ENCODE measurements around the gene DIS3L2. TPM values are rescaled to one million over a fixed set of nuclear protein-coding genes. Genes with fewer than 3 reads are reported as not detected.
"Not testable (repeated sequence)": the region's sequence is repeated elsewhere in the genome, so short reads cannot be mapped to it uniquely, and the experiment has no call there.

The DIS3L2 gene
- polyA plus RNA-seq, 4 donors = 28.8 to 47.2 (median 36.4) TPM

GRCh38 chr2:232328516-232329460 lies 367.3 kb downstream of the DIS3L2 start:
- no peak for DNase-seq (ENCODE audit: low read depth in 4 of 4, low spot score in 2 of 4)

- no peak for DNase-seq (ENCODE audit: low read depth in 4 of 4, low spot score in 2 of 4)
Measured at GRCh38 chr2:232329716-232330067, 368.2 kb downstream of the DIS3L2 start.

- DNase-seq (ENCODE audit: low read depth in 4 of 4, low spot score in 2 of 4) = no peak
Measured at GRCh38 chr2:232330068-232330999, 368.8 kb downstream of the DIS3L2 start.

- DNase-seq (ENCODE audit: low read depth in 4 of 4, low spot score in 2 of 4) = not testable (repeated sequence)
Measured at GRCh38 chr2:232331061-232331460, 369.5 kb downstream of the DIS3L2 start.

GRCh38 chr2:232331641-232332040 lies 370.1 kb downstream of the DIS3L2 start:
- DNase-seq (ENCODE audit: low read depth in 4 of 4, low spot score in 2 of 4) = not testable (repeated sequence)

- not testable (repeated sequence) for DNase-seq (ENCODE audit: low read depth in 4 of 4, low spot score in 2 of 4)
Measured at GRCh38 chr2:232332244-232332939, 370.9 kb downstream of the DIS3L2 start.

GRCh38 chr2:232332940-232333259 lies 371.4 kb downstream of the DIS3L2 start:
- DNase-seq (ENCODE audit: low read depth in 4 of 4, low spot score in 2 of 4) = no peak

- no peak for DNase-seq (ENCODE audit: low read depth in 4 of 4, low spot score in 2 of 4)
Measured at GRCh38 chr2:232333361-232334135, 372.0 kb downstream of the DIS3L2 start.

- not testable (repeated sequence) for DNase-seq (ENCODE audit: low read depth in 4 of 4, low spot score in 2 of 4)
Measured at GRCh38 chr2:232334136-232334884, 372.8 kb downstream of the DIS3L2 start.

- DNase-seq (ENCODE audit: low read depth in 4 of 4, low spot score in 2 of 4) = not testable (repeated sequence)
Measured at GRCh38 chr2:232334885-232335205, 373.3 kb downstream of the DIS3L2 start.

GRCh38 chr2:232335206-232335858 lies 373.8 kb downstream of the DIS3L2 start:
- DNase-seq (ENCODE audit: low read depth in 4 of 4, low spot score in 2 of 4) = not testable (repeated sequence)

- no peak for DNase-seq (ENCODE audit: low read depth in 4 of 4, low spot score in 2 of 4)
Measured at GRCh38 chr2:232335859-232336215, 374.3 kb downstream of the DIS3L2 start.

GRCh38 chr2:232336241-232336736 lies 374.8 kb downstream of the DIS3L2 start:
- DNase-seq (ENCODE audit: low read depth in 4 of 4, low spot score in 2 of 4) = no peak

- DNase-seq (ENCODE audit: low read depth in 4 of 4, low spot score in 2 of 4) = no peak
Measured at GRCh38 chr2:232336981-232337720, 375.6 kb downstream of the DIS3L2 start.

- DNase-seq (ENCODE audit: low read depth in 4 of 4, low spot score in 2 of 4) = not testable (repeated sequence)
Measured at GRCh38 chr2:232338094-232338758, 376.7 kb downstream of the DIS3L2 start.

- no peak for DNase-seq (ENCODE audit: low read depth in 4 of 4, low spot score in 2 of 4)
Measured at GRCh38 chr2:232338759-232339106, 377.2 kb downstream of the DIS3L2 start.
